RWPE1 (cell line): Measurements from ENCODE around the gene TRPM3.

Experiments used
- CTCF ChIA-PET: fragments of 350-600 bp; sonication (Branson Sonifier 250); formaldehyde crosslinking; extraction: SDS; loops from one replicate; lab custom pipeline; 2021; lab: Yijun Ruan, JAX
- POLR2A ChIA-PET: fragments of 400-600 bp; formaldehyde crosslinking; extraction: SDS; loops from one replicate; lab custom pipeline; 2020; ENCODE audit warnings: antibody characterized with exemption; ENCODE audit not compliant: low non-redundant PET; lab: Yijun Ruan, JAX
- DNase-seq: peaks from one replicate; pipeline ENCODE4 v3.0.0; 2012; ENCODE audit warnings: low spot score
- H3K27ac ChIP-seq: fragments of 450-650 bp; 2 replicates; pipeline ENCODE4 v1.5.1; 2017
- CTCF ChIP-seq: fragments of 450-650 bp; conservative IDR thresholded peaks from 2 replicates; pipeline ENCODE4 v1.5.1; 2017; ENCODE audit warnings: low read depth, mild to moderate bottlenecking

The TRPM3 gene

DNA sequence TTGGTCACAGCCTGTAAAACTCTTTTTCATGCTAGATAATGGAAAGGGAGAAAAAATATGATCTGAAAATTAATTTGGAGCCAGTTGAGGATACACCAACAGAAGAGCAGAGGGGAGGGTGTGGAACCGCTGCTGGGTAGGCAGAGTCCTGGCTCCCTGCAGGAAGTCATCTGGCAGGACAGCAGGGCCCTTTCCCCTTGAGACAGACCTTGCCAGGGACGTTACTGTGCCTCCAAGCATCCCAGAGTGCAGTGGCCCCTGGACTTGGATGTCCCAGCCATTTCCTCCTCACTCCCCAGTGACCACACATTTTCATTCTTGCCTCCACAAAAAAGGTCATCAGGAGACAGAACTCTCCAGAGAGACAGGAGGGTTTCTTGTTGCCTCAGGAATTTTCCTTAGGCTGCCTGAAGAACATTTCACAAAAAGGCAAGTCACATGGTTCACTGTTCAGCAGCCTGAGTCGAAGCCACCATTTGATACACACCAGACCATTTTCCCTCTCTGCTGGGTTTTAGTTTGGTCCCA is 5.9 kb downstream of the TRPM3 start:
- no peak for TF ChIP-seq CTCF
- CTCF ChIA-PET = interaction anchor here (0.6 kb wide), 1 partner anchor 188 kb away, joined by 3 read pairs; no protein-coding TSS in a partner anchor
- DNase-seq = no peak
- H3K27ac ChIP-seq = no peak overlapping the region
- POLR2A ChIA-PET = no interaction called here

DNA sequence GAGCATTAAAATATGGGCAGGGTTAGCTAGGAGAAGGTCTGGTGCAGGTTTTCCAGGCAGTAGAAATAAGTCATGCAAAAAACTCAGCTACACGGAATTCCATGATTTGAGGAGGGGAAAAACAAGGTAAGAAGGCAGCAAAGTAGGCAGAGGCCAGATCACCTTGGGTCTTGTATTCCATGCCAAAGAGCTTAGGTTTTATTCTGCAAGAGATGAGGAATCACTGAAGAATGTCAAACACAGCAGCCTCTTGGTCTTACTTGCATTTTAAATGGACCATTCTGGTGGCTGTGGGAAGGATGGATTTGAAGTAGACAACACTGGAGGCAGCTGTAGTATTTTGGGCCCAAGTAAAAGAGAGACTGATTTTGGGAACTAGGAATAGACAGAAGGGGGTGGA is 8.6 kb downstream of the TRPM3 start:
- TF ChIP-seq CTCF = no peak
- ChIA-PET POLR2A (no interaction called here), CTCF (interaction anchor here (0.6 to 0.7 kb wide), 2 partner anchors 8 to 827 kb away, joined by 3 to 4 read pairs; no protein-coding TSS in a partner anchor)
- H3K27ac ChIP-seq = no peak overlapping the region
- no peak for DNase-seq

DNA sequence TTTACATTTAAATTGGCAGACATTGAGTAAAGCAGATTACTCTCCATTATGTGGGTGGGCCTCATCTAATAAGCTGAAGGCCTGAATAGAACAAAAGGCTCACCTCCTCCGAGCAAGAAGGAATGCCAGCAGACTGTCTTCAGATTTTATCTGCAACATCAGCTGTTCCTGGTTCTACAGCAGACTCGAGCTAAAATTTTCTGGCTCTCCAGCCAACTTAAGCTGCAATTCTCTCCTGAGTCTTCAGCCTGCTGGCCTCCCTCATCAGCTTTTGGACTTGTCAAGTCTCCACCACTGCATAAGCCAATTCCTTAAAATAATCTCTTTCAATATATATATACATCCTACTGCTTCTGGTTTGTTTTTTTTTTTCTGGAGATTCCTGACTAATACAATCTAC is 12.5 kb downstream of the TRPM3 start:
- no peak for TF ChIP-seq CTCF
- DNase-seq = no peak
- no peak overlapping the region for H3K27ac ChIP-seq
- ChIA-PET CTCF (no interaction called here), POLR2A (no interaction called here)

DNA sequence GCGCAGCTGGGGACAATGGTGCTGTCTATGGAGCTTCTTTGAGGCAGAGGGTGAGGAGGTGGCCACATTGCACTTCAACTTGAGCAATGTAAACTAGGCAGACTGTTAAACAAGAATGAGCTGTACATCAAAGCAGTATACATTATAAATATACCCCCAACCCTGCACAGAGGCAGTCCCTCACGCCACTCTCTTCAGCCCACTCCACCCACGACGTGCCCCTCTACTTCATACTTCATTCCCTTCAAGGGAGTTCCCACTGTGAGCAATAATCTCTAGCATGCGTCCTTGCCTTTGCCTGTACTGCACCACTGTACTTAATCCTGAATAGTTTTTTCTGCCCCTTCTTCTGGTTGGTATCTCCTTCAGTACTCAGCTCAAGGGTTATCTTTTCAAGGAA is 14.4 kb downstream of the TRPM3 start:
- no peak for DNase-seq
- POLR2A ChIA-PET = no interaction called here
- CTCF ChIA-PET = no interaction called here
- H3K27ac ChIP-seq = no peak overlapping the region
- TF ChIP-seq CTCF = no peak

- no peak for DNase-seq
- no peak overlapping the region for H3K27ac ChIP-seq
- no peak for TF ChIP-seq CTCF
- POLR2A ChIA-PET = no interaction called here
- CTCF ChIA-PET = no interaction called here
These were observed 16.2 kb downstream of the TRPM3 start for GRCh38 chr9:71105192-71105591.

DNA sequence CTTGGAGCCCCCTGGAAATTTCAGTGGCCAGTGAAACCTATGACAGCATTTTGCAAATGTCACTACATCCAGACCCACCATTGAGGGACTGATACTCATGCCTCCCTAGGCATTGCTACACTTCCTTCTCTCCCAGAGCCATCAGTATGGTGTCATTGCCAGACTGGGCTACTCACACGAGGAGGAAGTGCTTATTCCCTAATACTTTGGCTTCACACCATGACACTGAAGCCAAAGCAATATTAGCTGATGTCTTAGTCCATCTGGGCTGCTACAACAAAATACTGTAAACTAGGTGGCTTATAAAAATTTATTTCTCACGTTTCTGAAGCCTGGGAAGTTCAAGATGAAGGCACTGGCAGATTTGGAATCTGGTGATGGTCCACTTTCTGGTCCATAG is 22.6 kb downstream of the TRPM3 start:
- no peak overlapping the region for H3K27ac ChIP-seq
- no peak for DNase-seq
- CTCF ChIA-PET = interaction anchor here (0.6 kb wide), 1 partner anchor 1735 kb away, joined by 5 read pairs; no protein-coding TSS in a partner anchor
- POLR2A ChIA-PET = interaction anchor here (0.6 kb wide), 1 partner anchor 406 kb away, joined by 4 read pairs; no protein-coding TSS in a partner anchor
- no peak for TF ChIP-seq CTCF
